HG02938 (cell line): Measurements from ENCODE around the gene CSNK2A1.
"Not testable (repeated sequence)": the region's sequence is repeated elsewhere in the genome, so short reads cannot be mapped to it uniquely, and the experiment has no call there.

Experiments
- ATAC-seq: cut with Tn5 transposase; IDR thresholded peaks from one replicate; pipeline ENCODE4 v1.9.1; 2021; ENCODE audit warnings: mild to moderate bottlenecking, moderate library complexity; ENCODE audit not compliant: unreplicated experiment

The CSNK2A1 gene

DNA sequence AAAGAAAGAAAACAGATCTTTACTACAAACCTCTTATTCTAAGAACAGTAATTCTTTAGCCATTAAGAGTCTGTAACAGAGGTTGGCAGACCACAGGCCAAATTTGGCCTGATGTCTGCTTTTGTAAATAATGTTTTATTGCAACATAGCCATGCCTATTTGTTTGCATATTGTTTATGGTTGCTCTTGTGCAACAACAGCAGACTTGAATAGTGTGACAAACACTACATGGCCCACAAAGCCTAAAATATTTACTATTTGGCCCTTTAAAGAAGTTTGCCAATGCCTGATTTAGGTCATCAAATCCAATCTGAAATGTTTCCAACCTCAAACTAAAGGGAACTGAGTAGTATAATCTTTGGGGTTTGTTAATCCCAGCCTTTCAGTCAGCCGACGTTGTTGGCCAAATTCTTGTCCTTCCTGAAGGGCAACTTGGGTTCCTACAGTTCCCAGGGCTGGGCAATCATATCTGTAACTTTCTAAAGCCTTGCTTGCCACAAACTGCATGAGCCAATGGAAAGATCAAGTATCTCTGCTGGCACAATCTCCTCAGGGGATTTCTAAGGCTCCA lies 47.4 kb downstream of the CSNK2A1 start:
- ATAC-seq, result no peak

DNA sequence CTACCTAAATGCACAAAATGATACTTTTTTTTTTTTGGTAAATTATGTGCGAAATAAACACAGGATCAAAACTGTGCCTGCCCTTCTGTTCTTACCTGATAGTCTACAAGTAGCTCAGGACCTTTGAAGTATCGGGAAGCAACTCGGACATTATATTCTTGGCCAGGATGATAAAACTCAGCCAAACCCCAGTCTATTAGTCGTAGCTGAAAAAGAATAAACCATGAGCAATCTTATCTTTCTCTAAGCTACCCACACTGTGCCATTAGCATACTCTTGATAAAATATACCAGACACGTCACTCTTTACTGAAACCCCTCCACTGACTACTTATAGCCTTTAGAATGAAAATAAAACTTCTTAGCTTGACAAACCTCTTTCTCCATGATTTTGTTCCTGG lies 51.4 kb downstream of the CSNK2A1 start:
- ATAC-seq, result no peak

DNA sequence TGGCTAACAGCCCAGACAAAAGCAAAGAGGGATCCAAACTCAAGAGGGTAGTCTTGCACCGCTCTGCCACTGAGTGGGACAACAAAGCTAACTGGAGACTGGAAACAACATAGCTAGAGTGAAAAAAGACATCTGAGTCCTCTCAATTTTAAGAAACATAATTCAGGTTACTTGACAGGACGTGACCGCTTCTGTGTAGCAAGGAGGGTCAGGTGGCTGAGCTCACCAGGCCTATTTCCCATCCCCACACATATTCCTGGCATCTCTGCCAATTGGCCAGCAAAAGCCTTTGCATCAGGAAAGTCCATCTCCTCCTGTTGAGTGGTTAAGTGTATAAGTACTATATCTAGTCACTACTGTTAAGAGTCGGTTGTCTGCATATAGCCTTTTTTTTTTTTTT lies 55.9 kb downstream of the CSNK2A1 start:
- no peak for ATAC-seq

DNA sequence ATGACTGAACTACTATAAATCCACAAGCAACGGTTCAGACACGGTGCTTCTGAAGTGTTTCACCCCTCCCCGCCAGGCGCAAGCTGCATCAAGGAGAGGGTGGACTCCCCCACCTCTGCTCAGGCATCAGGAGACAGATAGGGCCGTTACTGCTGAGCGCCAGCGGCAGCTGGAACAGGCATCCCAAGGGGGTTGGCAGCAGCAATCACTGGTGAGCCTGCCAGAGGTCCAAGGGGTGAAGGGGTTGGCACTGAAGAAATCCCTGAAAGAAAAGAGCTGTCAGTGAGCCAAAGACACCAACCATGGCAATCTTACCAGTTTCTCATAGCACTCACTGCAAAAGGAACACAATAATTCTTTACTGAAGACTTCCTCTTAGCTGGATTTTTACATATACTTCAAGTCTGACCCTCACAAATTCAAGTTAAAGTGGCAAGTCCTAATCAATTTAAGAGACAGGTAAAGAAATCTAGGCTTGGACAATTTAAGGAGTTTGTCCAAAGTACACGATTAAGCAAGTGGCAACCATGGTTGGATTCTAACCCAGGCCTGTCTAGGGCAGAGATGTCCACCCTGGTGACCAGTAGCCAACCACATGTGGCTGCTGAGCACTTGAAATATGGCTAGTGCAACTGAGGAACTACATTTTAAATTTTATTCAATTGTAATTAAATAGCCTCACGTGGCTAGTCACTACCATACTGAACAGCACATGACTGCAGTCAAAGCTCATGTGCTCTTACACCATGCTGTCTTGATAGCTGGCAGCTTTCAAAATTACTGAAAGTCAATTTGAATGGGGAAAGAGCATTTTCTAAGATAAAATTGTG lies 59.6 kb downstream of the CSNK2A1 start:
- no peak for ATAC-seq

DNA sequence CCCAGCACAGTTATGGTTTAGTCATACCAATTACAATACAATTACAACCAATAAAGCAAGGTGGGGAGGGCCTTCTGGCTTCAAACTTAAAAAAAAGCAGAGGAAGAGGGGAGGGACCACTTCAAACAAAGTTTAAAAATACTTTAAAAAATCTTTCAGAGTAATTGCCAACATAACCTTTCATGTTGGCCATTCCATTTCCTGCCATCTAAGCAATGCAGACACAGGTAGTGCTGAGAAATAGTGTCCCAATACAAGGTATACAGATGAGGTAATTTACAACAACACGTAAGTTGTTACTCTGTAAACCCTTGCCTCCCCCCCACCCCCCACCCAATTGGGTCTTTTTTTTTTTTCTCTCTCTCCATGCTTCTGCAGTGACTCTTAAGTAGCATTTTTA lies 62.4 kb downstream of the CSNK2A1 start:
- no peak for ATAC-seq

DNA sequence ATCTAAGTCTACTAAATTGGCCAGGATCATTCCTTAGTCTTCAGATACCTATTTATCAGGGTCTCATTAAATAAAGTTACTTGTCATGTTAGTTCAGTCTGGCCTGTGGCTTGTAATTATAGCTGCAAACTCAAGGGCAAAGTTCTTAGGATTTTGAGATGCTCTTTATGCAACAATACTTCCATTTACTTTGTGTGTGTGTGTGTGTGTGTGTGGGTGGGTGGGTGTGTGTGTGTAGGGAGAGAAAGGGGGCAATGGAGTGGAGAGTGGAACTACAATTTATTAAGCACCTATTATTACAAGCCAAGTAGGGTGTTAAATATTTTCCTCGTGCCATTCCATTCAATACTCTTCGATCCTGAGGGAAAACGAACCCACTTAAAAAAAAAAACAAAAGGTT lies 63.5 kb downstream of the CSNK2A1 start:
- ATAC-seq, result no peak

DNA sequence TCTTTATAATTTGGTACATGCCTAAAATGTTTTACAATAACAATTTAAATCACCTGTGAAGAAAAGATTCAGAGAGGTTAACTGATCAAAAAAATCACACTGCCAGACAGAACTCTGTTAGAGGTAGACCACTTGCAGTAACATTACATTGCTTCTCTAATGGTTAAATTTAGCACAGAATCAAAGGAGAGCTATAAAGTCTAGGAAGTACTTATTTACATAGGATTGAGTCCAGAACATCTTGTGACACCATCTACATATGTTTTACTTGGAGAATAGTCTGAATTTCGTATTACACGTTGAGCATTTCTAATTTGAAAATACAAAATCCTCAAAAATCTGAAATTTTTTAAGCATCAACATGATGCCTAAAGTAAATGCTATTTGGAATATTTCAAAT lies 64.1 kb downstream of the CSNK2A1 start:
- ATAC-seq, result no peak

DNA sequence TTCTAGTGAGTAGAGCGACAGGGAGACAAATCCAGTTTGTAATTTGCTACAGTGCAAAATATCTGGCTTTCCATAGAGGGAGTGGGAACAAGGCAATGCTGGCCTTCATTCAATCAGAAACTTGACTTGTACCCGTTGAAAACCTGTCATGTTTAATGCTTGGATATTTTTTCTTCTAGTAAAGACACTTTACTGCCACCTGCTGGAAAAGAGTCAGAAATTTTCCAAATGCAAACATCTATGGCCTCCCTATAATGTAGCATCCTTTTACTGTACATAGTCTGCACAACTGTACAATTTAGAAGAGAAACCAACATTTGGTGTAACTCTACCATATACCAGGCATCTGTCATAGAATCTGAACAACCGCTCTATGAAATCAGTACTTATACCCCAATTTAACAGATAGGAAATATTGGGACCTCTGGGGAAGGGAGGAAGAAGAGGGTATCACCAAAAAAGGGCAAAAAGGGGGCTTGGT lies 64.6 kb downstream of the CSNK2A1 start:
- ATAC-seq, result no peak

DNA sequence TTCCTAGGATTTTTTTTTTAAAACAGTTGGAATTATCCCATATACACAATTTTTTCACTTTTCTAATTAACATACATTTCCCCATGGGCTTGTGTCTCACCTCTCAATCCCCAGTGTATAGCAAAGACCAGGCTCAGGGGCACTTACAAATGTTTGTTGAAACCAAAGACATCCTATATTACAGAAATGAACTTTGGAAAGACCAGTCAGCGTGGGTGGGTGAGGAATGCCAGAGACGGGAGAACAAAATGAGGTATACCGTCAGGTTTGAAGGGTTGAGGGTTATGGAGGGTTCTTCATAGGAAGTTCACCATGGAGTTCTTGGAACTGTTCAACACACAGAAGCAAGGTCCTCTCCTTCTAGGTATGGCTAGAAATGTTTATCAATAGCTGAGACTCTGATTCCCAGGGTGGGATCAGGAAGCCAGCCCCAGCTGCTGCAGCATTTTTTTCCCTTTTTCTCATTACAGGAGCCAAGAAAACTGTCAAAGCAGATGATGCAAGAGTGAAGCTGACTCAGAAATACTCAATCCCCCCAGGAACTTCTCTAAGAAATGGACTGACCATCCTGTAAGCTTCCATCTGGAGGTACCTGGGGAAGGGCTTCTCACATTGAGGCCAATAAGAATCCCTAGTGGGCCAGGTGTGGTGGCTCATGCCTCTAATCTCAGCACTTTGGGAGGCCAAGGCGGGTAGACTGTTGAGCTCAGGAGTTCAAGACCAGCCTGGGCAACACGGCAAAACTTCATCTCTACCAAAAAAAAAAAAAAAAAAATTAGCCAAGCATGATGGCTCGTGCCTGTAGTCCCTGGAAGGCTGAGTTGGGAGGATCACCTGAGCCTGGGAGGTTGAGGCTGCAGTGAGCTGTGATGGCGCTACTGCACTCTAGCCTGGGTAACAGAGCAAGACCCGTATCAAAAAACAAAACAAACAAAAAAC lies 65.3 kb downstream of the CSNK2A1 start:
- no peak for ATAC-seq

DNA sequence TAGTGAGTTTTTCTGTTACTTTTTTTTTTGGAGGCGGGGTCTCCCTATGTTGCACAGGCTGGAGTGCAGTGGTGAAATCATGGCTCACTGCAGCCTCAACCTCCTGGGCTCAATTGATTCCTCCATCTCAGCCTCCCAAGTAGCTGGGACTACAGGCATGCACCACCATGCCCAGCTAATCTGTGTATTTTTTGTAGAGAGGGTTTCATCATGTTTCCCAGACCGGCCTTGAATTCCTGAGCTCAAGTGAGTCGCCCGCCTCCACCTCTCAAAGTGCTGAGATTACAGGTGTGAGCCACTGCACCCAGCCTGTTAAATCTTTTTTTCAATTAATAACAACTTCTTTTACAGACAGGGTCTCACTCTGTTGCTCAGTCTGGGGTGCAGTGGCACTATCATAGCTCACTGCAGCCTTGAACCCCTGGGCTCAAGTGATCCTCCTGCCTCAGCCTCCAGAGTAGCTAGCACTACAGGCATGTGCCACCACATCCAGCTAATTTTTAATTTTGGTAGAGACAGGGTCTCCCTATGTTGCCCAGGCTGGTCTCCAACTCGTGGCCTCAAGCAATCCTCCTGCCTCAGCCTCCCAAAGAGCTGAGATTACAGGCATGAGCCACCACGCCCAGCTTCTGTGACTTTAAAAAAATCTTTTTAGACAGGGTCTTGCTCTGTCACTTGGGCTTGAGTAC lies 66.9 kb downstream of the CSNK2A1 start:
- ATAC-seq, result not testable (repeated sequence)

DNA sequence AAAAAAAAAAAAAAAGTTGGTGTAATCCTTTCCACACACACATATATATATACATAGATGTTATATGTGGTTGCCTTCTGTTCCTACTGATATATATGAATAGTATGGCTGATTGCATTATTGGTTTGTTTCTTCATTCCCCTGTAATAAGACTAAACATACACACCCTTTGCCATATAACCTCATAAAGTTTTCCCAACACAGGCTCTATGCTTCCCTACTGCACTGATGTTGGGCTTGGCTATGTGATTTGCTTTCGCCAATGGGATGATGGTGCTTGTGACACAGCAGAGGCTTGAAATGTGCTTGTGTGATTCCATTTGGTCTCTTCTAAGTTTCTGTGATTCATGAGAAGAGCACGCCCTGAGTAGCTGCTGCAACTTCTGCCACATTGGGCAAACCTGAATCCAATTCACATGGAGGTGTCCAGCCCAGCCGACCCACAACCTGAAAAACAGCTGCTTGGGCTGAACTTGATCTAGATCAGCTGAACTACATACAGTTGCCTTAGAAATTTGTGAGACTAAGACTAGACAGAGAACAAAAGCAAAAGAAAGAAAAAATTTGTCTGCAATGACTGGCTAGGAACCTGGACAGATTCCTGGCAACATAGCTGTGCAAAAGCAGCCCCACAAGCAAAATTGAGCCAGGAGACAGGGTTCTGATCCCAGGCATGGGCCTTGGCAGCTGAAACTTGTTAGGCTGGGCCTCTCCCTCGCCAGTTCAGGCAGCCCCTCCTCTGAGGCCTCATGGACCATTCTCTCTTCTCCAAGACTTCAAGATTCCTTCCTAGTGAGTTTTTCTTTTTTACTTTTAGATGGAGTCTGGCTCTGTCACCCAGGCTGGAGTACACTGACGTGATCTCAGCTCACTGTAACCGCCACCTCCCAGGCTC lies 67.9 kb downstream of the CSNK2A1 start:
- ATAC-seq, result no peak

DNA sequence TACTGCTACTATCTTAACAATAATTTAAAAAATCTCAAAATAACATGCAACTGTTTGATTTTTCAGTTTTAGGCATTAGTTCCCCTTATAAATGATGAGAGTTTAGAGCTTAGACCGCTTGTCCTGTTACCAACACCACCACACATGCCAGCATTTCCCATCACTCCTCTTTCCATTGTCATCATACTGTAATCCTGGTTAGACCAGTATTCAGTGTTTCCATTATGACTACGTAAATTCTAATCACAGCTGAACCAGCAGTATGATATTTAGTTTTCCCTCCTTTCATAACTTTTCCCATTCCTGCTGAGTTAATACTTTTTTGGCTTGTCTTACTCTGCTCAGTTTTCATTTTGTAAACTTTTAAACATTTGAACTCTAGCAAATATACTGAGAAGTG lies 69.0 kb downstream of the CSNK2A1 start:
- no peak for ATAC-seq

DNA sequence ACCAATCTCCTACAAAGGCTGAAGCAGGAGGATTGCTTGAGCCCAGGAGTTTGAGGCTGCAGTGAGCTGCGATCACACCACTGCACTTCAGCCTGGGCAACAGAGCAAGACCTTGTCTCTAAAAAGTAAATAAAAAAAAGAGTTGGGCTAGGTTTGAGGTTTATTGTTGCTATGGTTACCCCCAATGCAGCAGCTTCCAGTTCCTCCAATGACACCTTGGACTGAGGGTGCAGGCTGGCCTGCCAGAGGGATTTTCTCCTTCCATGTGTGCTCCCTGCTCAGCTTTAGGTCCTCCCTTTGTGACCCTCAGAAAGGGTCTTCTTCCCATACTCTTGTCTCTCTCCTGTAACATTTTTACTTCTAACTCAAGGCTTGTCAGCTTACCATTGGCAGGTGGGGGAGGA lies 70.7 kb downstream of the CSNK2A1 start:
- no peak for ATAC-seq

DNA sequence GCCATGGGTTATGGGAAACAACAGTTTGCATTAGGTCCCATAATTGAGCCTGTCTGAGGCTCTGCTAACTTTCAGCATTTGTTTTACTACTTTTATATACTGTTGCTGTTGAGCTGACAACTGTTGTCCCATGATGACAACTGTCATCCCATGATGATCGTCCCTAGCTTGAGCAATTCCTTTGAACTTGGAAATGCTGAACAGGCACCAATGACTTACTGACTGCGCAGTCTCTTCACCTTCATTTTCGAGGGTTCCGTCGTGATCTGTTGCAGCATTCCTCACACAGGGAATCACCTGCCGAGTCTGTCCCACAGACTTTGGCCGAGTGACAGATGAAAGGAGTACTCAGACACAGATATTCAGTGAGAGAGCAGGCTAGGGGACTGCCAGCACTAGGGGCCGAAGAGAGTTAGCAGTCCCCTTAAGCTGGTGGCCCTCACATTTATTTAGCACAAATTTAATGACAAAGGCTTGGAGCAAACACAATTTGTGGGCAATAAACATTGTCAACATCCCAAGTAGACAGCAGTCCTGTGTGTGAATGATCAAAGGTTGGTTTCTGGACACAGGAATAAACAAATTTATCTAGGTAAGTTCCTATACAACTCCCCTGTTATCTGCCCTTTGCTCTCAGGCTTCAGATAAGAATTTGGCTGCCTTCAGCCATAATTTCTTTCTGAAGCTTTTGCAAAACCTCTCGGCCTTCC lies 71.3 kb downstream of the CSNK2A1 start:
- no peak for ATAC-seq

DNA sequence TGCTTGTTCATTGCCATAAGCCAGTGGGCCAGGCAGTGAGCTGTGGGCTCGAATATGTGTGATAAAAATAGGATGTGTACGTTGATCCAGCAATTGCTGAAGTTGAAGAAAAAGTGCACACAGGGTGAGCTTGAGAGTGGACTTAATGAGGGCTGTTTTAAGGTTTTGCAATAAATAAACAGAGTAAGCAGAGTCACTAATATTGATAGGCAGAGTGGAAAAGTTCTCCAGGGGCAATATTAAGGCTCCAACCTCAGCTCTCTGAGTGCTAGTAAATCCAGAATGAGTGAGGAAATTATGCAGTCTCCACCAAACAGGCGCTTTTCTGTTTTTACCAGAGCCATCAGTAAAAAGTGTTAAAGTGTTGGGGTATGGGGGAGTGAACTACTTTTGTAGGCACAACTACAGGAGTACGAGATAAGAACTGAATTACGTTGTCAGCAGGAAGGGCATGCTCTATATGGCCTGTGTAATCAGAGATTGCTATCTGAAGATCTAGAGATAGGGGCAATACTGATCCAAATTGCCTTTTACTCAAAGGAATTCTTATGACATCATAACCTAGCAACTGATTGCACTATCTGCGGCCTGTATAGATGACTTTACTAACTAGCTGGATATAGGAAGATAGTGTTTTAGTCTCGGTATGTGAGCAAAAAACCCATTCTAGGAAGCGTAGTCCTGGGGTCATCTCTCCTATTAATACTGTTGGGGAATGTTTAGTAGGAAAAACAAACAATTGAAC lies 73.7 kb downstream of the CSNK2A1 start:
- ATAC-seq, result no peak

DNA sequence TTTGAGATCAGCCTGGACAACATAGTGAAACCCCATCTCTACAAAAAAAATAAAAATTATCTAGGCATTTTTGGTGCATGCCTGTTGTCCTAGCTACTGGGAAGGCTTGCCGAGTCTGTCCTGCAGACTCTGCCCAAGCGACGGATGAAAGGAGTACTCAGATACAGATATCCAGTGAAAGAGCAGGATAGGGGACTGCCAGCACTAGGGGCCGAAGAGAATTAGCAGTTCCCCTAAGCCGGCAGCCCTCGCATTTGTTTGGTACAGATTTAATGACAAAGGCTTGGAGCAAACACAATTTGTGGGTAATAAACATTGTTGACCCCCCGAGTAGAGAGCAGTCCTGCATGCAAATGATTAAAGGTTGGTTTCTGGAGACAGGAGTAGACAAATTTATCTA lies 75.8 kb downstream of the CSNK2A1 start:
- ATAC-seq, result no peak

DNA sequence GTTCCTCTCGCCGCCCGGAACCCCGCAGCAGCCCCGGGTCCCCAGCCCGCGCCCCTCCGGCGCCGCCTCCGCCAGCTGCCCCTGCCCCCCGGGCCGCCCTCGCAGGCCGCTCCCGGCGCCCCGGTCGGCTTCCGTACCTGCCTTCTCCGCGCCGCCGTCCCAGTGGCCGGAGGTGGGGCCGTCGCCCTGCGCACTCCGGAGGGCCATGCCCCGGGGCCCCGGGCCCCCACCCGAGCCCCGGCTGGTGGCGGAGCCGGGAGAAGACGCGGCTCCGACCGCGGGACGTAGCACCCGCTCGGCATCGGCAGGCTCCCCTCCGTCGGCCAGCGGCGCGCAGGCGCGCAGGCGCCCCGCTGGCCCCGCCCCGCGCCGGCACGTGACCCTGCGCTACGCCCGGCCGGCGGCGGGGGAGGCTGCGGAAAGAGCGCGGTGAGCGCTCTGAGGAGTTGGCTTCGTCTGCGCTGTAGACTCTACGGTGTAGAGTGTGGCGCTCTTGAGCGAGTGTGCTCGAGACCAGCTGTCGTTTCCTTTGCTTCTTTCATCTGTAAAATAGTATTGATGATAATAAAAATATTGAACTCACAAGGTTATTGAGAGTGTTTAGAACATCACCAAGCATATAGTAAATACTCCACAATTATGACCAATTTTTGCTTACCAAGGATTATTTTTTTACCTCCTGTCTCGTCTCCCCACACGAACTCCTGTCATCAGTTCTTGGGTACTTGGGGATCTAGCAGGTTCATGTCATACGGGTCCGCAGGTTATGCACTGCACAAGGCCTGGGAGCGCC lies 81.2 kb downstream of the CSNK2A1 start, which contains the start of gene TBC1D20:
TSS of gene TBC1D20 (minus strand) at position 335 of the 793 bp plus-strand sequence. CDS start at position 207, 128 bp downstream.
- peak; percentile 83 for ATAC-seq
